Esophagus squamous epithelium (tissue), 4 donors: ENCODE results near the gene TANC1.

Experiments
- CTCF ChIP-seq, 6 experiments: fragments of 450-650 bp in 4 of 6; fragments of 200-600 bp in 2 of 6; sonication (generic) in 2 of 6; IDR thresholded peaks; one replicate each; pipeline ENCODE4 v1.5.1; 2016 to 2019; ENCODE audit warnings: antibody characterized with exemption in 6 of 6, mild to moderate bottlenecking in 4 of 6, moderate library complexity in 4 of 6
- POLR2A ChIP-seq, 4 donors: fragments of 450-650 bp; IDR thresholded peaks; one replicate each; pipeline ENCODE4 v1.6.1; 2017; ENCODE audit warnings: antibody characterized with exemption in 4 of 4, mild to moderate bottlenecking in 4 of 4, moderate library complexity in 3 of 4

- no peak for TF ChIP-seq CTCF (IDR thresholded peaks at IDR 0.05)
- TF ChIP-seq POLR2A (IDR thresholded peaks at IDR 0.05), result no peak
Observed at GRCh38 chr2:159089543-159089942, 121.1 kb downstream of the TANC1 start.
